ENCODE data around the gene HRH3. TPM values are rescaled to one million over a fixed set of nuclear protein-coding genes. Genes with fewer than 3 reads are reported as not detected.

Gene HRH3
- total and polyA plus RNA-seq, 2 donors (not counting 1 experiment from before 2014, with no cell fraction given) = not detected

- DNase-seq = no peak
- no peaks in the 10 kb centered on the region for H3K36me3 ChIP-seq (replicated peaks in 1 of 2; ENCODE audit: control extremely low read depth in 1 of 2, control insufficient read depth in 1 of 2, extremely low read depth in 1 of 2, insufficient read depth in 2 of 2, low read length in 1 of 2)
- Mint-ChIP-seq H3K27me3 (peaks cover 28% of the 10 kb centered on the region), H3K4me1 (peaks cover 1% of the 10 kb centered on the region), H3K9me3 (ENCODE audit: insufficient read depth) (no peaks in the 10 kb centered on the region), H3K27ac (no peak overlapping the region), H3K4me3 (no peak overlapping the region)
- intact Hi-C loops (cut with micrococcal nuclease) = no loop called here
- no peak overlapping the region for H2AFZ ChIP-seq (ENCODE audit: insufficient read depth, low read depth, low read length, poor library complexity, severe bottlenecking)
- H3K27me3 ChIP-seq (replicated peaks in 1 of 4; ENCODE audit: control extremely low read depth in 1 of 4, control insufficient read depth in 3 of 4, insufficient read depth in 4 of 4, low read length in 3 of 4) = peaks cover 0 to 49% (median 17%) of the 10 kb centered on the region in 4 experiments
- no peak overlapping the region for H3K27ac ChIP-seq (ENCODE audit: low read length in 2 of 2)
- H3K4me3 ChIP-seq (ENCODE audit: control extremely low read depth in 1 of 5, extremely low read depth in 1 of 5, insufficient read depth in 1 of 5, low read depth in 2 of 5, low read length in 4 of 5) = no peak overlapping the region
- ChIA-PET POLR2A (no interaction called here), CTCF (no interaction called here)
- H3K9me3 ChIP-seq (ENCODE audit: control extremely low read depth in 1 of 3, control insufficient read depth in 2 of 3, insufficient read depth in 1 of 3, low read length in 2 of 3) = peaks cover 0 to 22% (median 0%) of the 10 kb centered on the region in 3 donors
- H4K20me1 ChIP-seq (ENCODE audit: control insufficient read depth, insufficient read depth, low read length, poor library complexity, severe bottlenecking) = no peaks in the 10 kb centered on the region
- WGBS (ENCODE audit: insufficient coverage) = 85% methylated on average over 15 of the region's 17 CpGs
- H3K79me2 ChIP-seq (ENCODE audit: control insufficient read depth, insufficient read depth, low read length) = no peaks in the 10 kb centered on the region
- no peak overlapping the region for H3K4me2 ChIP-seq (replicated peaks; ENCODE audit: low read depth, low read length, poor library complexity, severe bottlenecking)
- no peak for ATAC-seq (ENCODE audit: low read depth)
- TF ChIP-seq CTCF (IDR thresholded peaks at IDR 0.05) (no peak), EZH2 (IDR thresholded peaks at IDR 0.05; ENCODE audit: borderline replicate concordance, insufficient read depth, low read depth, low read length, poor library complexity, severe bottlenecking) (no peak)
- no peak overlapping the region for H3K9ac ChIP-seq (ENCODE audit: low read length)
- peaks cover under 1 to 2% of the 10 kb centered on the region in 2 donors for H3K4me1 ChIP-seq (ENCODE audit: control insufficient read depth in 2 of 2, insufficient read depth in 2 of 2, low read length in 2 of 2)
Observed at GRCh38 chr20:62225820-62226635, 6.0 kb upstream of the HRH3 start.

GRCh38 chr20:62225026-62225425 is 4.9 kb upstream of the HRH3 start:
- H3K4me2 ChIP-seq (replicated peaks; ENCODE audit: low read depth, low read length, poor library complexity, severe bottlenecking) = no peak overlapping the region
- Mint-ChIP-seq H3K4me3 (no peak overlapping the region), H3K4me1 (peaks cover 2% of the 10 kb centered on the region), H3K27me3 (peaks cover 33% of the 10 kb centered on the region), H3K9me3 (ENCODE audit: insufficient read depth) (no peaks in the 10 kb centered on the region), H3K27ac (no peak overlapping the region)
- 88% methylated on average over 12 of the region's 13 CpGs for WGBS (ENCODE audit: insufficient coverage)
- intact Hi-C loops (cut with micrococcal nuclease) = no loop called here
- H3K9ac ChIP-seq (ENCODE audit: low read length) = no peak overlapping the region
- peaks cover 0 to 57% (median 23%) of the 10 kb centered on the region in 4 experiments for H3K27me3 ChIP-seq (replicated peaks in 1 of 4; ENCODE audit: control extremely low read depth in 1 of 4, control insufficient read depth in 3 of 4, insufficient read depth in 4 of 4, low read length in 3 of 4)
- H3K4me1 ChIP-seq (ENCODE audit: control insufficient read depth in 2 of 2, insufficient read depth in 2 of 2, low read length in 2 of 2) = peaks cover 8 to 9% of the 10 kb centered on the region in 2 donors
- peaks cover 5% of the 10 kb centered on the region for H4K20me1 ChIP-seq (ENCODE audit: control insufficient read depth, insufficient read depth, low read length, poor library complexity, severe bottlenecking)
- no peaks in the 10 kb centered on the region for H3K36me3 ChIP-seq (replicated peaks in 1 of 2; ENCODE audit: control extremely low read depth in 1 of 2, control insufficient read depth in 1 of 2, extremely low read depth in 1 of 2, insufficient read depth in 2 of 2, low read length in 1 of 2)
- no peaks in the 10 kb centered on the region for H3K79me2 ChIP-seq (ENCODE audit: control insufficient read depth, insufficient read depth, low read length)
- H3K9me3 ChIP-seq (ENCODE audit: control extremely low read depth in 1 of 3, control insufficient read depth in 2 of 3, insufficient read depth in 1 of 3, low read length in 2 of 3) = peaks cover 0 to 24% (median 0%) of the 10 kb centered on the region in 3 donors
- ChIA-PET POLR2A (no interaction called here), CTCF (no interaction called here)
- DNase-seq (no peak), ATAC-seq (ENCODE audit: low read depth) (no peak)
- no peak for TF ChIP-seq EZH2 (IDR thresholded peaks at IDR 0.05; ENCODE audit: borderline replicate concordance, insufficient read depth, low read depth, low read length, poor library complexity, severe bottlenecking)
- no peak for TF ChIP-seq CTCF (IDR thresholded peaks at IDR 0.05)
- no peak overlapping the region for H2AFZ ChIP-seq (ENCODE audit: insufficient read depth, low read depth, low read length, poor library complexity, severe bottlenecking)
- no peak overlapping the region for H3K27ac ChIP-seq (ENCODE audit: low read length in 2 of 2)
- H3K4me3 ChIP-seq (ENCODE audit: control extremely low read depth in 1 of 5, extremely low read depth in 1 of 5, insufficient read depth in 1 of 5, low read depth in 2 of 5, low read length in 4 of 5) = no peak overlapping the region

Data from B cell (primary cell).